HG02759 (cell line): Measurements from ENCODE around the gene HDAC1.

Source experiments
- ATAC-seq: cut with Tn5 transposase; IDR thresholded peaks from one replicate; pipeline ENCODE4 v1.9.1; 2021; ENCODE audit warnings: mild to moderate bottlenecking, moderate library complexity; ENCODE audit not compliant: unreplicated experiment

Gene HDAC1

DNA sequence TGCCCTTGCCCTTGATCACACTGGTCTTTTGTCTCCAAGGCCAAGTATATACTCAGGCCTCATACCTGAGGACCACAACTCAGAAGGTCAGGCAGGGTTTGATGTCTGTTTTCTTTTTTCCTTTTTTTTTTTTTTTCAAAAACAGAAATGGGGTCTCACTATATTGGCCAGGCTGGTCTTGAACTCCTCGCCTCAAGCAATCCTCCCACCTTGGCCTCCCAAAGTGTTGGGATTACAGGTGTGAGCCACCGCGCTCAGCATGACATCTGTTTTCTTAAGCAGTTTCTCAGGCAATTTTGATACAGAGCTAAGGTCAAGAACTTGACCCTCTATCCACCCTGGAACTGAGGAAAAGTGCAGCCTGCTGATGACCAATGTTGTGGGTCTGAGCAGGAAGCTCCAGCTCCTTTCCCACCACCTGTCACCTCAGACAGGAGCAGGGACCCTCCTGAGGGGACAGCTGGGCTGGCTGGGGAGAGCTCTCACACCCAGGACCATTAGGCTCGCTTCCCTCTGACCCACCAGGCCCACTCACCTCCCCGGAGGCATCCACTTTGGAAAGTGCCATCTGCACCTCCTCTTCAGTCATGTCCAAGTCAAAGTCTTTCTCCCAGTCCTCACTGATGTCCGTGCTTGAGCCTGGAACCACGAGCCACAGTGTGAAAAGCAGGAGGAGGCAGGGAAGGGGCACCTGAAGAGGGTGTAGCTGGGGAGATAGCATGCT, 76.2 kb downstream of the HDAC1 start:
- ATAC-seq: no peak

- no peak for ATAC-seq
These were observed 80.4 kb downstream of the HDAC1 start for GRCh38 chr1:32372149-32372756.

DNA sequence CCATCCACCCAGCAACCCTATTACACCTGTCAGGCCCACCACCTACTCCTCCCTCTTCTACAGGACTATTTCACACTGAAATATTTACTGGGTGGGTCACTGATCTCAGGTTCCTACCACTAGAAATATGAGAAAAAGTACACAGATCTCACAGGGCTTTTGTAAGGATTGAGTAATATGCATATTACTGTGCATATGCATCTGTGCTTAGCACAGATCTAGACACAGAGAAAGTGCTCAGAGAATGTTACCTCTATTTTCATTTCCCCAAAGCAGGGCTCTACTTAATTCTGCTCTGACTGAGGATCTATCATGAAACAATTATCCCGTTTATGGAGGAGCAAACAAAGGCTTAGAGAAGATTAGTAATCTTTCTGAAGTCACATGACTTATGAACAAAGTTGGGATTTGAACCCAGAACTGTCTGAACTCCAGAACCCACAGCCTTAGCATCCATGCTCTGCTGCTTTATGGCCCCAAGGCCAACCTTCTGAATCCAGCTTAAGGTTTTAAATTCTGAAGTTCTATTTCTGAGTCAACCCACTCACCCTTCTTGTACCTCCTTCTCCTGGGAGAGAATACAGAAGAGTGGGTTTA, 82.2 kb downstream of the HDAC1 start:
- no peak for ATAC-seq

DNA sequence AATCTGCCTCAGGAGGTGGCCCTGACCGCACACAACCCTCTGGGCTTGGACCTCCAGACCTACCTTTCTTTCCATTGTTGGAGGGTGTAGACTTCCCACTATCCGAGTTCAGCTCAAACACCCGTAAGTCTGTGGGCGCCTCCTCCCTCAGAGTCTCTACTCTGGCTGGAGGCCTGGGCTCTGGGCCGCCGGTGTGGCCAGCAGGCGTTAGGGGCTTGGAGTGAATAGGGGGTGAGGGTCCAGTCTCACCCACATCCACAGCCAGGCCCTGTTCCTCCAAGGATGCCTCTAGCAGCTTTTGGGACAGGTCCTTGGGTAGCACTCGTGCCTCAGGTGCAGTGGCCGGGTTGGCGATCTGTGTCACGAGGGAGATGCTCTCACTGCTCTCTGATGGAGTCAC, 84.3 kb downstream of the HDAC1 start:
- no peak for ATAC-seq

DNA sequence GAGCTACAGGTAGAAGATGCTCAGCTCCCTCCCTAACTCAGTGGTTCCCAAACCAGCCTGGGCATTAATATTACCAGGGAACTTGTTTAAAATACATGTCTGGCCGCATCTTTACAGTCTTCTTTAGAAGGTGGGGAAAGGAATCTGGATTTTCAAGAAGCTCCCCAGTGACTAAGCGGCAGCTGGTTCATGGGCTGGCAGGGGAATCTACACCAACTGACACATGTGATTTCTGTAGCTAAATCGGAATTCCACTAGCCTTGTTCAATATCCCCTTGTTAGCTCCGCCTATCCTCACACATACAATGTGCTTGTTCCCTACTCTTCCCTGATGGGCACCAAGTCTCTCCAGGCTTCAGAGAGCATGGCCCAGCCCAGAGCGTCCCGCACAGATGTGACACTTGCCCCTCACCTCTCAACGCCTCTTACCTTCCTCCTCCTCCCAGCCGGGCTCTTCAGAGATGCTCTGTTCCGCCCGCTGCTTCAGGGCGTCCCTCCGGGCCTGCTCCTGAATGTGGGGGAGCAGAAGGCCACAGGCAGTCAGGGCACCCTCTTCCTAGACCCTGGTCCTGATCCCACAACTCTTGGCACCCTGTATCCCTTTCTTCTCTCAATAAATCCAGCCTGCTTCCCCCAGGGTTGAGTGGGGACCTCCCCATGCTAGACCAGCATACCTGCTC, 85.8 kb downstream of the HDAC1 start:
- no peak for ATAC-seq

GRCh38 chr1:32380057-32380456, 88.2 kb downstream of the HDAC1 start:
- ATAC-seq: no peak
